Measurements from ENCODE around the gene RDH8.

GRCh38 chr19:9972103-9972502 lies 41.2 kb upstream of the RDH8 start:
- TF ChIP-seq CTCF (IDR thresholded peaks at IDR 0.05) (no peak), POLR2AphosphoS5 (IDR thresholded peaks at IDR 0.05; ENCODE audit: low read depth, low read length) (no peak), SIN3A (IDR thresholded peaks at IDR 0.05; ENCODE audit: borderline replicate concordance, insufficient read depth, low read depth, low read length) (no peak), REST (IDR thresholded peaks at IDR 0.05; ENCODE audit: insufficient read depth in 1 of 2, low read depth in 2 of 2, low read length in 1 of 2) (no peak), TCF7L2 (IDR thresholded peaks at IDR 0.05; ENCODE audit: low read depth, low read length) (no peak)
